Activated naive CD8-positive, alpha-beta T cell treated with anti-CD3 and anti-CD28 coated beads, Interleukin-2, amount 10 ng/mL, durations not matched to agents 7 days and 5 days (primary cell): Measurements from ENCODE around the gene CFLAR. TPM values are rescaled to one million over a fixed set of nuclear protein-coding genes. Genes with fewer than 3 reads are reported as not detected.
"Not testable (repeated sequence)": the region's sequence is repeated elsewhere in the genome, so short reads cannot be mapped to it uniquely, and the experiment has no call there.

Experiments
- ATAC-seq: fragments of 150-1000 bp; cut with Tn5 transposase; one replicate; pipeline ENCODE4 v1.10.0; 2021; ENCODE audit warnings: low read depth, moderate library complexity
- POLR2A ChIA-PET: fragments of 350-600 bp; sonication (Branson Sonifier 250); formaldehyde crosslinking; loops from one replicate; lab custom pipeline; 2021; ENCODE audit warnings: antibody characterized with exemption; lab: Charles Lee
- DNase-seq: peaks from one replicate; pipeline ENCODE4 v3.0.0; 2021
- H3K27ac Mint-ChIP-seq: one replicate; pipeline ENCODE4 v1.8.0; 2022; ENCODE audit warnings: mild to moderate bottlenecking, mixed read lengths
- H3K27me3 Mint-ChIP-seq: one replicate; pipeline ENCODE4 v1.8.0; 2022; ENCODE audit warnings: mild to moderate bottlenecking, moderate library complexity, mixed read lengths
- H3K36me3 Mint-ChIP-seq: one replicate; pipeline ENCODE4 v1.8.0; 2021; ENCODE audit warnings: mild to moderate bottlenecking, mixed read lengths
- H3K4me1 Mint-ChIP-seq: one replicate; pipeline ENCODE4 v1.8.0; 2021; ENCODE audit warnings: mixed read lengths
- H3K4me3 Mint-ChIP-seq: one replicate; pipeline ENCODE4 v1.8.0; 2022; ENCODE audit warnings: mild to moderate bottlenecking, moderate library complexity, mixed read lengths
- H3K9me3 Mint-ChIP-seq: one replicate; pipeline ENCODE4 v1.8.0; 2021; ENCODE audit warnings: mixed read lengths
- total RNA-seq, 2 experiments: library from RNA; stranded (reverse); gene quantifications; one replicate each; pipeline ENCODE4 v1.2.3, GENCODE V29; 2021

The CFLAR gene
- total RNA-seq, 2 experiments from 2014 or later = 139 to 140 TPM

DNA sequence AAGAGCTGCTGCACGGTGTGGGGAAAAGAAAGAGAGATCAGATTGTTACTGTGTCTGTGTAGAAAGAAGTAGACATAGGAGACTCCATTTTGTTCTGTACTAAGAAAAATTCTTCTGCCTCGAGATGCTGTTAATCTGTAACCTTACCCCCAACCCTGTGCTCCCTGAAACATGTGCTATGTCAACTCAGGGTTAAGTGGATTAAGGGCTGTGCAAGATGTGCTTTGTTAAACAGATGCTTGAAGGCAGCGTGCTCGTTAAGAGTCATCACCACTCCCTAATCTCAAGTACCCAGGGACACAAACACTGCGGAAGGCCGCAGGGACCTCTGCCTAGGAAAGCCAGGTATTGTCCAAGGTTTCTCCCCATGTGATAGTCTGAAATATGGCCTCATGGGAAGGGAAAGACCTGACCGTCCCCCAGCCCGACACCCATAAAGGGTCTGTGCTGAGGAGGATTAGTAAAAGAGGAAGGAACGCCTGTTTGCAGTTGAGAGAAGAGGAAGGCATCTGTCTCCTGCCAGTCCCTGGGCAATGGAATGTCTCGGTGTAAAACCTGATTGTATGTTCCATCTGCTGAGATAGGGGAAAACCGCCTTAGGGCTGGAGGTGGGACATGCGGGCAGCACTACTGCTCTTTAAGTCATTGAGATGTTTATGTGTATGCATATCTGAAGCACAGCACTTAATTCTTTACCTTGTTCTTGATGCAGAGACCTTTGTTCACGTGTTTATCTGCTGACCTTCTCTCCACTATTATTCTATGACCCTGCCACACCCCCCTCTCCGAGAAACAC lies 23.2 kb downstream of the CFLAR start:
- peak overlapping the region; percentile 45 for H3K27ac Mint-ChIP-seq
- POLR2A ChIA-PET, ATAC-seq, DNase-seq, H3K27me3 Mint-ChIP-seq, H3K4me3 Mint-ChIP-seq, H3K9me3 Mint-ChIP-seq: not testable (repeated sequence)
- peaks cover 12% of the 10 kb centered on the region for H3K4me1 Mint-ChIP-seq
- peaks cover 36% of the 10 kb centered on the region for H3K36me3 Mint-ChIP-seq

- no peaks in the 10 kb centered on the region for H3K27me3 Mint-ChIP-seq
- DNase-seq (no peak), ATAC-seq (no peak)
- H3K4me3 Mint-ChIP-seq = no peak overlapping the region
- H3K27ac Mint-ChIP-seq = no peak overlapping the region
- H3K4me1 Mint-ChIP-seq = peaks cover 12% of the 10 kb centered on the region
- no peaks in the 10 kb centered on the region for H3K9me3 Mint-ChIP-seq
- POLR2A ChIA-PET = no interaction called here
- H3K36me3 Mint-ChIP-seq = peaks cover 35% of the 10 kb centered on the region
Measured at GRCh38 chr2:201139836-201140604, 24.1 kb downstream of the CFLAR start.

DNA sequence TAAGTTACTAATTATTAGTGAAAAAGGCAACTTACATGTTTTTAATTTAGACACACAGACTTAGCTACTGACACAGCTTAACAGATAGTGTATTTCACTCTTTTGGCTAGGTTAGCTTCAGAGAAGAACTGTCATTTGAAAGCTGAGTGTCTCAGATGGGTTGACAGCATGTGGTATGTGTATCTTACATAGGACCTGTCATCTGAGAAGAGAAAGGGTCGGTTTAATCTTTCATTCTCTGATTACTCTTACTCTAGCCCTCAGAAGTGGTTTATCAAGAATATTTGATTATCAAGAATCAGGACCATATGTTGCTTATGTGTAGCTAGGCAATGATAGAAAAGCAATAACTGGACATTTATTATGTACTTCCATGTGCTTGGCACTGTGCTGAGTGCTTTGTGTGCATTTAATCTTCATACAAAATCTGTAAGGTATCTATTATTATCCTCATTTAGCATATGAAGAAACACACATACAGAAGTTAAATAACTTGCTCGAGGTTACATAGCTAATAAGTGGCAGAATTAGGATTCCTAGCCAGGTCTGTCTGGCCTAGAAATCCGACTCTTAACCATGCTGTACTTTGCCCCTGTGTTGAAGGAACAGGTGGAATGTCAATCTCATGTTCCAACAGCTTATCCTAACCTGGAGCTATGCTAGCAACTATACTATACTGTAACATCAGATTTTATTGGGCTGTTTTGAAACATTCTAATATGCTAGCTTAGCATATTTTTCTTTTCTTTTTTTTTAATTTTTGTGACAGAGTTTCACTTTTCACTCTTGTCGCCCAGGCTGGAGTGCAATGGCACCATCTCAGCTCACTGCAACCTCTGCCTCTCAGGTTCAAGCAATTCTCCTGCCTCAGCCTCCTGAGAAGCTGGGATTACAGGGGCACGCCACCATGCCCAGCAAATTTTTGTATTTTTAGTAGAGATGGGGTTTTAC lies 28.4 kb downstream of the CFLAR start:
- POLR2A ChIA-PET = interaction anchor here (1.2 kb wide), 1 partner anchor 26 kb away, joined by 3 read pairs; no protein-coding TSS in a partner anchor
- ATAC-seq (no peak), DNase-seq (no peak)
- Mint-ChIP-seq H3K9me3 (no peaks in the 10 kb centered on the region), H3K4me3 (no peak overlapping the region), H3K27me3 (no peaks in the 10 kb centered on the region), H3K27ac (no peak overlapping the region), H3K4me1 (peaks cover 1% of the 10 kb centered on the region), H3K36me3 (peaks cover 26% of the 10 kb centered on the region)

DNA sequence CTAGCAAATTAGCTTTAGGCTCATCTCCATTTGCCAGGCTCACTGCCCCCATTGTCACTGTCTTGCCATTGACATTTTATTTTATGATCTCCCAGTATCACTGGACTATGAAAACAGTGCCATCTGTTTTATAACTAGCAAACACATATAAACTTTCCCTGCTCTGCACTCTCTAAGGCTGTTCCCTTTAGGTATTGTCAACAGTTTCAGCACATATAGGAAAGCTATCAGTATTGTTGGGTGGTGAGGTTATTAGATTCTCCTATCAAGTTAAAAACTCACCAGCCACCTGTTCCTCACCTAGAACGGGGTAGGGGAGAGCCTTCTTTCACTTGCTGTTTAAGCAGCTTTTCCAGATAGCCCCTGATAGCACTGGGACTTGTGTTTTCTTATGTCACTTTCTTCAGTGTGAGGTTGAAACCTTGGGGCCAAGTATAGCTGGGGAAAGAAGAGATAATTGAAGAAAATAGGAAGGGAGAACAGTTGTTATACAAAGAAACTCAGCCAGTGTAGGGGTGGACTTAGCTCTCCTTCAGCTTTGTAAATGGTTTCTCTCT lies 32.5 kb downstream of the CFLAR start:
- Mint-ChIP-seq H3K36me3 (peaks cover 44% of the 10 kb centered on the region), H3K4me1 (peaks cover 17% of the 10 kb centered on the region), H3K4me3 (no peak overlapping the region), H3K27ac (no peak overlapping the region), H3K27me3 (no peaks in the 10 kb centered on the region), H3K9me3 (peaks cover 3% of the 10 kb centered on the region)
- DNase-seq = no peak
- ATAC-seq = no peak
- POLR2A ChIA-PET = no interaction called here

GRCh38 chr2:201149064-201149820 lies 33.3 kb downstream of the CFLAR start:
- ATAC-seq = no peak
- POLR2A ChIA-PET = no interaction called here
- H3K36me3 Mint-ChIP-seq = peaks cover 45% of the 10 kb centered on the region
- no peaks in the 10 kb centered on the region for H3K27me3 Mint-ChIP-seq
- no peak for DNase-seq
- no peak overlapping the region for H3K27ac Mint-ChIP-seq
- H3K4me1 Mint-ChIP-seq = peaks cover 17% of the 10 kb centered on the region
- peaks cover 3% of the 10 kb centered on the region for H3K9me3 Mint-ChIP-seq
- no peak overlapping the region for H3K4me3 Mint-ChIP-seq

DNA sequence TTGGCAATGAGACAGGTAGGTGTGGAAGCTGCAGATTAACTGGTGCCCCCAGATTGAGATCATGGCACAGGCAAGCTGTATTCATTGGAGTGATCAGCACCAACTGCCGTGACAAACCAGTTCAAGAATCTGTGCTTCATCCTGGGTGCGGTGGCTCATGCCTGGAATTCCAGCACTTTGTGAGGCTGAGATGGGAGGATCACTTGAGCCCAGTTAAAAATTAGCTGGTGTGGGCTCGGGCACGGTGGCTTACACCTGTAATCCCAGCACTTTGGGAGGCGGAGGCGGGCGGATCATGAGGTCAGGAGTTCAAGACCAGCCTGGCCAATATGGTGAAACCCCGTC lies 33.8 kb downstream of the CFLAR start:
- H3K27ac Mint-ChIP-seq = not testable (repeated sequence)

GRCh38 chr2:201150454-201151020 lies 34.6 kb downstream of the CFLAR start:
- ATAC-seq (no peak), DNase-seq (no peak)
- H3K9me3 Mint-ChIP-seq = peaks cover 3% of the 10 kb centered on the region
- peaks cover 17% of the 10 kb centered on the region for H3K4me1 Mint-ChIP-seq
- POLR2A ChIA-PET = no interaction called here
- peak overlapping the region; percentile 3 for H3K27ac Mint-ChIP-seq
- no peak overlapping the region for H3K4me3 Mint-ChIP-seq
- H3K27me3 Mint-ChIP-seq = no peaks in the 10 kb centered on the region
- H3K36me3 Mint-ChIP-seq = peaks cover 49% of the 10 kb centered on the region

More for the DNA sequence above, 33.8 kb downstream of the CFLAR start:
- Mint-ChIP-seq H3K36me3 (peaks cover 50% of the 10 kb centered on the region), H3K4me1 (peaks cover 17% of the 10 kb centered on the region)
- POLR2A ChIA-PET, H3K9me3 Mint-ChIP-seq, H3K4me3 Mint-ChIP-seq, DNase-seq, H3K27me3 Mint-ChIP-seq, ATAC-seq: not testable (repeated sequence)

DNA sequence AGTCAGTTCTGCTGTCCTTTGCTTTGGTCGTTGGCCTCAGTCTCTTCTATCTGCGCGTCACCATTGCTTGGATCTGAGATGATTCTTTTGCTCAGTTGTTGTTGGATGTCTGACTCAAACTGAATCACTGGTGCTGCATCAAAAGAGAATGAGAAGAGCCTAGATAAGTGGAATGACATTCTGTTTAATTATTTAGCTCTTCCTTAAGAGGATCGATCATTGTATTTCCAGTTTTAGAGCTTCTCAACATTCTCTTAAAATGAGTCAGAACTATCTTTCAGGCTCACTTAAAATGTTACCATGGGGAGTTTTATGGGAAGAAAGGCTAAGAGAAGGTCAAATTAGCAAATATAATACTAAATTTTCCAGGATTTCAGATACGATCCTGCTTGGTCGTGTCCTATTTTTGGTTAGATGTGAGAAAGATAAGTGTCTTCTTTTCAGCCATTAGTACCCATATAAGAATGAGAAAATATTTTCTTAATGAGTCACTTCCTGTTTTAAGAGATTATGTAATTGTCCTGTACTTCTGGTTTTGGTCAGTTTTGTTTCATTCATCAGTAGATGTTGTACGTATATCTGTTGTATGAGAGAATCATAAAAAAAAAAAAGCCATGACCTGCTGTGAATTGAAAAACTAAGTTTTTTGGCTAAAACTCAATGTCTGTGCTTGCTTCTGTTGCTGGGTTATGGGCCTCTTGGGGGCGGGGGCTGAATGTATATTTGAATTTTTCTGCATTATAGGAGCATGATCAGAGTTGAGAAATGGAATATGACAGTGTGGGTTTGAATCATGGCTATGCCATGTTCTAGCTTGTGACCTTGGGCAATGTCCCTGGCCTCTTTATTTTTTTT lies 35.4 kb downstream of the CFLAR start:
- Mint-ChIP-seq H3K4me3 (no peak overlapping the region), H3K27me3 (no peaks in the 10 kb centered on the region), H3K4me1 (peaks cover 17% of the 10 kb centered on the region), H3K27ac (peak overlapping the region; percentile 79), H3K36me3 (peaks cover 46% of the 10 kb centered on the region), H3K9me3 (peaks cover 3% of the 10 kb centered on the region)
- POLR2A ChIA-PET = no interaction called here
- ATAC-seq (no peak), DNase-seq (no peak)

DNA sequence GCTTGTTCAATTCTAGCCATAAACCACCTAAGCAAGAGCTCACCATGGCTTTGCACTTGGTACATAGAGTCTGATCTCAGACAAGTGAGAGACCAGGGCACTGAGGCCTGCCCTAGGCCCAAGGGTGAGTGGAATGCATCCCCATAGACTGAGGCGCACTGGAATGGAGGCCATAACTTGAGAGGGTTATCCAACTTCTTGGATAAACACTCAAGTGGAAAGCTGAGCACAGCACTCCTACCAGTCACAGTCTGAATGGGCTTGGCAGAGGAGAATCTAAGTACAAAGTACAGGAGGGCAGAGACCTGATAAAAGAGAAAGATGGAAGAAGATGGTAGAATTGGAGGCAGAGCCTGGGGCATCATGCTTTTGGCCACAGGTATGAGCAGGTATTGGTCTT lies 36.6 kb downstream of the CFLAR start:
- POLR2A ChIA-PET = no interaction called here
- Mint-ChIP-seq H3K4me1 (peaks cover 17% of the 10 kb centered on the region), H3K27ac (peak overlapping the region; percentile 27), H3K36me3 (peaks cover 41% of the 10 kb centered on the region), H3K4me3 (no peak overlapping the region), H3K9me3 (peaks cover 3% of the 10 kb centered on the region), H3K27me3 (no peaks in the 10 kb centered on the region)
- no peak for ATAC-seq
- DNase-seq = no peak

- DNase-seq (no peak), ATAC-seq (no peak)
- Mint-ChIP-seq H3K4me3 (no peak overlapping the region), H3K4me1 (peaks cover 24% of the 10 kb centered on the region), H3K27ac (peak overlapping the region; percentile 3), H3K36me3 (peaks cover 41% of the 10 kb centered on the region), H3K27me3 (no peaks in the 10 kb centered on the region), H3K9me3 (peaks cover 3% of the 10 kb centered on the region)
- POLR2A ChIA-PET = no interaction called here
Measured at GRCh38 chr2:201152999-201153815, 37.2 kb downstream of the CFLAR start.
